Left forelimb (tissue), 1 donor: Measurements from ENCODE around the gene EVL.
"Not testable (repeated sequence)": the region's sequence is repeated elsewhere in the genome, so short reads cannot be mapped to it uniquely, and the experiment has no call there.

Source experiments
- DNase-seq: peaks from one replicate; pipeline ENCODE4 v3.0.0-alpha.2; 2018; ENCODE audit warnings: low spot score

The EVL gene

DNA sequence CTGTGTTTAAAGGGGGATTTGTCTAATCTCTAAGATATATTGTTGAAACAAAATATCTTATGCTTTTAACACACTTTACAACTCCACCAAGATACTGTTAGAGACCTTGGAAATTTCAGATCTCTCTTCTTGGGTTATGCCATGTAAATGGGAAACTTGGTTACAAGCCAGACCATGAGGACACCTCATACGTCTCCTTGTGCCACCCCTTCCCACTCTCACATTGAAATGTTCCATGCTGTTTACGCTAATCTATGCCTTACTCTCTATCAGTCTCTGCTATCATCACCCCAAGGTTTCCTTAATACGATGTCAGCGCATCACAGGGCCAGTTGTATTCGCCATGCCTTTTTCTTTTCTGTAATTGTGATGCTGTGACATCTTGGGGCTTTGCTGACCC is 107.6 kb downstream of the EVL start:
- no peak for DNase-seq

DNA sequence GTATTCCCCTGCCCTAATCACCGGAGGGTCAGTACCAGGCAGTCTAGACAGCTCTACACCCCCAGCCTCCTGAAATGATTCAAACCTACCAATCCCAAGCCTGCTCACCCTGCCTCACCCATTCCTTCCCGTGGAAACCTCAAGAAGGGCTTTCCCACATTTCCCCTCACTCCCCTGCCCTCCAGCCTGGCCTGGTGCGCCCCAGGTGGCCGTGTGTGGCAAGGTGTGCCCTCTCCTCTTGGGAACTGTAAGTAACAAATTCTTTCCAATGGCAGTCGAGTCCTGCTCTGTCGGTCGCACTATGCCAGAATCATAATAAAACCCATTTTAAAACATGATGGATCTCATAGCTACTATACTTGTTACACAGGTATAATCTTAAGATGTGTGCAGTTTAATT is 108.1 kb downstream of the EVL start:
- no peak for DNase-seq

DNA sequence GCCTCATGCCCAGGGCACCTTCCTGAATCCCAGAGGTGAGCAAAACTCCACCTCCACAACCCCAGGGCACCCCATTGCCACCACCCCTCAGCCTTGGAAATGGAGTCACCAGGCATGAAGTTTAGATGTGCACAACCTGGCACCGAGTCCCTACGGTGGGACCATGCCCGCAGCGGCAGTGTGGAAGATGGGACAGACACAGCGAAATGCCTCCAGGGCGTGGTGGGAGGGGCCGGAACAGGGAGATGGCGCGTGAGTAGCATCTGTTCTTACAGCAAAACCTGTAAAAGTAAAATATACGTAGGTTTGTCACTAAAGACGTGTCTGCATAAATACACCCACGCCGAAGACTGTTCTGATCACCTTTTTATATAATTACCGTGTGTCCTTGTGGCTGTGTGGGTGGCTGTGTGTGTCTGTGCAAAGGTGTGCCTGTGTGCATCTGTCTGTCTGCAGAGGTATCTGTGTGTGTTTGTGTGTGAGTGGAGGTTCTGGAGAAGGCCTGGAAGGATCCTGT is 111.6 kb downstream of the EVL start:
- DNase-seq, result no peak

DNA sequence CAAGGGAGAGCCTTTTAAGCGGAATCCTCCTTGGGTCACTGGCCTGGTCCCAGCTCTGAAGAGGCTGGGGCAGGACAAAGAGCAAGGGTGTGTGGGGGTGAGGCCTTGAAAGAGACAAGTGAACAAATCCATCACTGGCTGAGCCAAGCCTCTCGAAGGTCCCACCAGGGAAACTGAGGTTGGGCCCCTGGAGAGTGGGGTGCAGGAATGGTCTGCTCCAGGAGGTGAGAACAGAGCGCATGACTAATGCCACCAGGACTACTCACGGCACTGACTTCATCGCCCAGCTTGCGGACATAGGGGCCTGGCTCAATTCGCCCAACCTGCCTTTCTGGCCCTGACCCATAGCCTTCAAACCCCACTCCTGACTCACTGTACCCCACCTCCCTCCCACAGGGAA is 113.5 kb downstream of the EVL start:
- no peak for DNase-seq

DNA sequence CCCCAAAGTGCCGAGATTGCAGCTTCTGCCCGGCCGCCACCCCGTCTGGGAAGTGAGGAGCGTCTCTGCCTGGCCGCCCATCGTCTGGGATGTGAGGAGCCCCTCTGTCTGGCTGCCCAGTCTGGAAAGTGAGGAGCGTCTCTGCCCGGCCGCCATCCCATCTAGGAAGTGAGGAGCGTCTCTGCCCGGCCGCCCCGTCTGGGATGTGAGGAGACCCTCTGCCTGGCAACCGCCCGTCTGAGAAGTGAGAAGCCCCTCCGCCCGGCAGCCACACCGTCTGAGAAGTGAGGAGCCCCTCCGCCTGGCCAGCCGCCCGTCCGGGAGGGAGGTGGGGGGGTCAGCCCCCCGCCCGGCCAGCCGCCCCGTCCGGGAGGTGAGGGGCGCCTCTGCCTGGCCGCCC is 115.4 kb downstream of the EVL start:
- DNase-seq, result not testable (repeated sequence)

DNA sequence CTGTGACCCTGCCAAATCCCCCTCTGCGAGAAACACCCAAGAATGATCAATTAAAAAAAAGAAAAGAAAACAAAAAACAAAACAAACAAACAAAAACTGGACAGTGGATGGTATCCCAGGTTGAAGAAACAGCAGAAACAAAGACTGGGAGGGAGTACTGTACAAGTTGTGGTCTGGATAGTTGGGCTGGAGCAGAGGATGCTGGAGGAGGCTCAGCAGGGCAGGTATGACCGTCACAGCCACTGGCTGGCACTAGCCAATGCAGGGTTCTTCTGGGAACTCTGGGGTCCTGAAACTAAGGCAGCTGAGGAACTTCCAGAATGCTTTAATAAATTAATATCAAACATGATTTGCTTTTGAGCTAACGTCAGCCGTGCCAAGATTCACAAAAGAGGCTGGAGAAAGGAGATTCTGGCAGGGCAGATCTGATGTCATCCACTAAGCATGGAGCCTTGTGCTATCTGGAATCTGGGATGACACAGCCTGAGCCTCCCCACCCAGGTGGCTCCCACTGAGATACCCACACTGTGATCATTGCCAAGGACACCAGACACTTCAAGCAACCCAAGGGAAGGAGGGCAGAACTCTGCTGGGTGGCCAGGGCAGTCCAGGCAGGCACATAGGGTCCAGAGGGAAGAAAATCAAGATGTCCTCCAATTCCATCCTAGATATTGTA is 116.8 kb downstream of the EVL start:
- DNase-seq, result not testable (repeated sequence)

DNA sequence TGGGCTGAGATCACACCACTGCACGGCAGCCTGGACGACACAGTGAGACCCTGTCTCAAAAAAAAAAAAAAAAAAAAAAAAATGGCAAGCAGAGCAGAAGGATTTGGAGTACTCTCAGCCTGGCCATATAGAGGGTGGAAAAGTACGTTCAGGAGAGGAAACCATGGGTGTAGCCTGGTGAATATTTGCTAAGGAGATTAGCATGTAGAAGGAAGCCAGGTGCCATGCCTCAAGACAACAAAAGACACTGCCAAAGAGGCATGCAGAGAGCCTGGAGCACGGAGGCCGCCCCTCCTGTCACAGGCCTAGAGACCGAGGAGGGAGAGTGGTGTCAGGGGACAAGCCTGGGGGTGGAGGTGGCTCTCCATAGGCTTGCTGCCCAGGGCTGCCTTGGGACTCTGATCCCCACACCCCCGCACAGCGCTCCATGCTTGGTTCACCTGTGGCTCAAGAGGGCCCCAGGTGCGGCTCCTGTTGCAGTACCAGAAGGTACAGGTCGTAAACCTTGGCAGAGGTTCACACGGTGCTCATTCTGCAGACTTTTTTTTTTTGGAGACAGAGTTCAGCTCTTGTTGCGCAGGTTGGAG is 122.1 kb downstream of the EVL start:
- DNase-seq, result no peak

DNA sequence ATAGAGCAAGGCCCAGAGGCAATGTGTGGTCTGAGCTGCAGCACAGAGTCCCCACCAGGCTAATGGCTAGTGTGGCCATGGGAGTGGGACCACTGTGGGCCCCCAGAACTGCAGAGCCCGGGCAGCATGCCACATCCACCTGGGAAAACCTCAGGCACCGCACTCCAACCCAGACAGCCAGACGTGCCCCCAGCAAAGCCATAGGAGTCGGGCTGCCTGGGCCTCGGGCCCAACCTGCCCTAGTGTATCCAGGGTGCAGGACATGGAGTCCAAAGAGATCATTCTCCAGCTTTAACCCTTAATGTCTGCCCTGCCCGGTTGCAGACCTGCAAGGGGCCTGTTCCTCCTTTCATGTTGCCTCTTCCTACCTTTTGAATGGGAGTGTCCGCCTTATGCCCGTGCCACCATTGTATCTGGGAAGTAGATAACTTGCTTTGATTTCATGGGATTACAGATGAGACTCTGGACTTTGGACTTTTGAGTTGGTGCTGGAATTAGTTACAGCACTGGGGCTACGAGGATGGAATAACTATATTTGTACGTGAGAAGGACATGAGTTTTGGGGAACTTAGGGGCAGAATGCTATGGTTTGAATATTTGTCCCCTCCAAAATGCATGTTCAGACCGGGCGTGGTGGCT is 123.3 kb downstream of the EVL start:
- no peak for DNase-seq

DNA sequence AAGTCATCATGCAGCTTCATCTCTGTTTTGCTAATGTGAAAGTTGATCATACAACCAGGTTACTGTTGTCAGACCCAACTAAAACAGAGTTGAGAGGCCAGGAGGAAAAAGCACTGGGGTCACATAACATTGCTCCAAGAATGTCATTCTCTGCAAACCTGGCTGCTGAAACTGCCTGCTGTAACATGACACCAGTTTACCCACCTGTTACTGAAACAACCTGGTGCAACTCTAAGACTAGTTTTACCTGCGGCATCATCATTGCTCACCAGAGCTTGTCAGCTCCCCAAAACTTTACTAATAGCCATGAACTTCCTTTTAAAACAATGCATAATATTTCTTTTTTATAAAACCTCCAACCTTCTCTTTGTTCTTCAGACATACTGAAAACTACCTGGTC is 124.9 kb downstream of the EVL start:
- no peak for DNase-seq

DNA sequence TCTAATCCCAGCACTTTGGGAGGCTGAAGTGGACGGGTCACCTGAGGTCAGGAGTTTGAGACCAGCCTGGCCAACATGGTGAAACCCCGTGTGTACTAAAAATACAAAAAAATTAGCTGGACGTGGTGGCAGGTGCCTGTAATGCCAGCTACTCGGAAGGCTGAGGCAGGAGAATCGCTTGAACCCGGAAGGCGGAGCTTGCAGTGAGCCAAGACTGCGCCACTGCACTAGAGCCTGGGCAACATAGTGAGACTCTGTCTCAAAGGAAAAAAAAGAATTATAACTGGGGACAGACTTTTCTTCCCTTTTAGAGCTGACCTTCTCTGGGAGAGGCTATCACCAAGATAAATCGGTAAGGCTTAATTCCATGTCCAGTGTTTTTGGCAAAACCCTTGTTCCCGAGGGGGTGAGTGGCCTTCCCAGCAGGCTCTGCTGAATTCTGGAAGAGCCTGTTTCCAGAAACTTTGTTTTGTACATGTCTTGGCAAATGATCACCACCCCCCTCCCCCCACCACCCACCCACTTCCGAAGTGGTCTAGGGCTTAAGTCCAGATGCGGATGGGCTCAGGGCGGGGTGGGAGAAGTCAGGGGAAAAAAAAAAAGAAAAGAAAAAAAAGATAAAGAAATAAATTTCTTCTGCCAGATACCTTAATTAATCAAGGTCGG is 126.5 kb downstream of the EVL start:
- DNase-seq, result no peak

DNA sequence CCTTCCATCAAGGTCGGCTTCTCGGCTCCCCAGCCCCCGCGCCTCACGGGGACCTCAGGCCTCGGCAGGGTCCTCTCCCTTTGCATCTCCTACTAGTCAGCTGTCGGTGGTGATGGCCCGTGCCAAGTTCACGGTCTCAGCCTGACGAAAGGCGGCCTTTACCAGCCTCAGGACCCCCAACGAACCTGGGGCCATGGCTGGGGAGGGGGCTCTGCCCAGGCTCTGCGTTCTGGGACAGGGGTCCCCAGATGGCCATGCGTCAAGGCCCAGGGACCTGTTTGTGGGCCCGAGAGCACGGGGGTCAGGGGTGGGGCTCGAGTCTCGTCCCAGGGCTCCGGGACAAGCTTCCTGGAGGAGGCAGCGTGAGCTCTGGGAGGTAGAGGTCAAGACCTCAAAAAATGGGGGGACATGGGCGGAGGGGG is 127.0 kb downstream of the EVL start:
- DNase-seq, result no peak

DNA sequence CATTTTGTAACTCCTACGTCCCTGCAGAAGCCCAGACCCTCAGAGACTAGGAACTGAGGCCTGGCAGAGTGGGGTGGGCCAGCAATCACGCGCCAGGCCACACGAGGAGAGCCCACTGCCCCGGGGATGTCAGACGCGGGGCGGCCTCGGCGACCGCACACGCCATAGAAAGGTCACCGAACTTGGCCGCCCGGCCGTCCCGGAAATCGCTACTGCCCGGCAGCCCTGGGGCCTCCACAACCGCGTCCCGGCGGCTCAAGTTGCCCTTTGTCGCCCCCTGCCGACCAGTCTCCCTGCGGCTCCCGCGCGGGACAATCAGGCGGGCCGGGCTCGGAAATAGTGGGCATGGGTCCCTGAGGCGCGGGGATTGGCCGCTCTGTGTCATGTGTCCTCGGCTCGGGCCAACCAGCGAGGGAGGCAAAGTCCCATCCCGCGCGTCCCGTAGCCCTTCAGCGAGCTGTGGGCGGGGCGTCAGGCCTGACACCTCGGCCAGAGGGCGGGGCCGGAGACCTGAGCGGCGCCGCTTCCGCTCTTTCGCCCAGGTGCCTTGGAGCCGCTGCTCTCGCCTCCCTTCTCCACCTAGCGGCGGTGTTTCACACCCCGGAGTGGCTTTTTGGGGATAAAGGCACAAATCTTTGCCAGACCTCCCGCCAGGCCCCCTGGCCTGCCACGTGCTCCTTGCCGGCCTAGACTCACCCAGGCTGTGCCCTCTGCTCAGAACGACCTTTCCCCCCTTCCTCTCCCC is 127.6 kb downstream of the EVL start:
- peak; percentile 100 for DNase-seq
